Measurements from ENCODE around the gene KRTAP2-2.
"Not testable (repeated sequence)": the region's sequence is repeated elsewhere in the genome, so short reads cannot be mapped to it uniquely, and the experiment has no call there.

KRTAP2-2 gene

GRCh38 chr17:41055130-41055529, at the start of gene KRTAP2-2:
Gene KRTAP2-2, minus strand, starts transcription at chr17:41055230. Its CDS starts 19 bp downstream, at chr17:41055211.
- intact Hi-C loops (cut with DNase I); DNase-seq: not testable (repeated sequence)

GRCh38 chr17:41104386-41105038, 49.5 kb upstream of the KRTAP2-2 start:
- intact Hi-C loops (cut with DNase I); DNase-seq: not testable (repeated sequence)

GRCh38 chr17:41103896-41104295, 48.9 kb upstream of the KRTAP2-2 start:
- intact Hi-C loops (cut with DNase I), result no loop called here
- no peak for DNase-seq

GRCh38 chr17:41101586-41102259, 46.7 kb upstream of the KRTAP2-2 start, which contains the start of gene KRTAP4-16:
Gene KRTAP4-16, minus strand, starts transcription at chr17:41102209. Its CDS starts 0 bp downstream, at chr17:41102209.
- intact Hi-C loops (cut with DNase I), result no loop called here
- no peak for DNase-seq

- intact Hi-C loops (cut with DNase I); DNase-seq: not testable (repeated sequence)
These were observed 44.9 kb upstream of the KRTAP2-2 start for GRCh38 chr17:41099682-41100480.

GRCh38 chr17:41098481-41098880, 43.5 kb upstream of the KRTAP2-2 start:
- intact Hi-C loops (cut with DNase I), result no loop called here
- no peak for DNase-seq

GRCh38 chr17:41098042-41098441, 43.0 kb upstream of the KRTAP2-2 start, which contains the start of gene KRTAP4-8:
Gene KRTAP4-8, minus strand, starts transcription at chr17:41098142. Its CDS starts 58 bp downstream, at chr17:41098084.
- intact Hi-C loops (cut with DNase I), result no loop called here
- no peak for DNase-seq

- no peak for DNase-seq
- intact Hi-C loops (cut with DNase I), result no loop called here
These were observed 41.0 kb upstream of the KRTAP2-2 start for GRCh38 chr17:41096055-41096454.

- intact Hi-C loops (cut with DNase I), result not testable (repeated sequence)
These were observed 33.8 kb upstream of the KRTAP2-2 start for GRCh38 chr17:41088760-41089352.

GRCh38 chr17:41084100-41084856, 29.2 kb upstream of the KRTAP2-2 start, which contains the start of gene KRTAP4-7:
Gene KRTAP4-7, plus strand, starts transcription at chr17:41084150. Its CDS starts 57 bp downstream, at chr17:41084207.
- intact Hi-C loops (cut with DNase I); DNase-seq: not testable (repeated sequence)

More at GRCh38 chr17:41088760-41089352, 33.8 kb upstream of the KRTAP2-2 start:
- DNase-seq, result not testable (repeated sequence)

GRCh38 chr17:41083427-41083826, 28.4 kb upstream of the KRTAP2-2 start:
- intact Hi-C loops (cut with DNase I), result not testable (repeated sequence)

GRCh38 chr17:41082626-41083025, 27.6 kb upstream of the KRTAP2-2 start:
- no peak for DNase-seq
- intact Hi-C loops (cut with DNase I), result no loop called here

More at GRCh38 chr17:41083427-41083826, 28.4 kb upstream of the KRTAP2-2 start:
- DNase-seq, result not testable (repeated sequence)

- intact Hi-C loops (cut with DNase I), result no loop called here
- DNase-seq, result no peak
These were observed 21.8 kb upstream of the KRTAP2-2 start for GRCh38 chr17:41076788-41077187.

- intact Hi-C loops (cut with DNase I), result no loop called here
These were observed 18.6 kb upstream of the KRTAP2-2 start for GRCh38 chr17:41073676-41074075.

GRCh38 chr17:41071606-41072360, 16.8 kb upstream of the KRTAP2-2 start:
- DNase-seq, result no peak
- intact Hi-C loops (cut with DNase I), result no loop called here

More at GRCh38 chr17:41073676-41074075, 18.6 kb upstream of the KRTAP2-2 start:
- DNase-seq, result no peak

- no peak for DNase-seq
- intact Hi-C loops (cut with DNase I), result no loop called here
These were observed 14.0 kb upstream of the KRTAP2-2 start for GRCh38 chr17:41069031-41069430.

- no peak for DNase-seq
- intact Hi-C loops (cut with DNase I), result no loop called here
These were observed 12.3 kb upstream of the KRTAP2-2 start for GRCh38 chr17:41067281-41067680.

All from head of caudate nucleus (tissue), 42 donors.